HEK293 (cell line): Measurements from ENCODE around the gene SNX13.

ENCODE experiments used
- CTCF ChIA-PET: fragments of 350-600 bp; formaldehyde crosslinking; extraction: SDS; loops from one replicate; lab custom pipeline; 2021; ENCODE audit warnings: antibody characterized with exemption; lab: Yijun Ruan, JAX
- POLR2A ChIA-PET: fragments of 300-600 bp; formaldehyde crosslinking; extraction: SDS; loops from one replicate; lab custom pipeline; 2020; ENCODE audit warnings: antibody characterized with exemption, inconsistent platforms; lab: Yijun Ruan, JAX
- H3K27ac ChIP-seq: fragments of 200-500 bp; sonication (Bioruptor generic); 2 replicates; pipeline ENCODE4 v1.5.1; 2014; ENCODE audit warnings: low read depth, low read length, control low read depth, inconsistent platforms; ENCODE audit errors: extremely low read depth
- H3K36me3 ChIP-seq, 2 experiments: fragments of 200-500 bp in 1 of 2; sonication (Bioruptor generic) in 1 of 2; 1 replicate in 1 of 2; 2 replicates in 1 of 2; pipeline ENCODE4 v1.5.1; 2014 to 2017; ENCODE audit warnings: inconsistent platforms in 2 of 2, low read length in 2 of 2; ENCODE audit not compliant: control insufficient read depth in 2 of 2, insufficient read depth in 1 of 2
- H3K4me1 ChIP-seq: fragments of 200-500 bp; sonication (Bioruptor generic); 2 replicates; pipeline ENCODE4 v1.5.1; 2014; ENCODE audit warnings: mild to moderate bottlenecking, low read length, inconsistent platforms; ENCODE audit not compliant: control insufficient read depth, insufficient read depth
- H3K4me3 ChIP-seq: 2 replicates; pipeline ENCODE4 v1.5.1; 2011; ENCODE audit warnings: low read depth, mild to moderate bottlenecking, control low read depth, low read length, moderate library complexity
- H3K9me3 ChIP-seq: fragments of 200-500 bp; sonication (Bioruptor generic); 2 replicates; pipeline ENCODE4 v1.5.1; 2014; ENCODE audit warnings: low read depth, low read length, inconsistent platforms; ENCODE audit not compliant: control insufficient read depth, insufficient read depth
- GLIS1 ChIP-seq: fragments of 450-650 bp; formaldehyde crosslinking; IDR thresholded peaks from 2 replicates; pipeline ENCODE4 v1.5.1; 2016; ENCODE audit warnings: missing biosample characterization, missing genetic modification characterization
- KLF16 ChIP-seq: fragments of 450-650 bp; formaldehyde crosslinking; IDR thresholded peaks from 2 replicates; pipeline ENCODE4 v1.5.1; 2017; ENCODE audit warnings: missing biosample characterization, missing genetic modification characterization
- KLF9 ChIP-seq: fragments of 450-650 bp; formaldehyde crosslinking; IDR thresholded peaks from 2 replicates; pipeline ENCODE4 v1.5.1; 2016; ENCODE audit warnings: missing biosample characterization, missing genetic modification characterization, low read depth
- OVOL3 ChIP-seq: fragments of 450-650 bp; formaldehyde crosslinking; IDR thresholded peaks from 2 replicates; pipeline ENCODE4 v1.5.1; 2016; ENCODE audit warnings: missing biosample characterization, missing genetic modification characterization
- PRDM1 ChIP-seq: fragments of 450-650 bp; formaldehyde crosslinking; IDR thresholded peaks from 2 replicates; pipeline ENCODE4; 2016; ENCODE audit warnings: missing biosample characterization, missing genetic modification characterization
- ZBTB17 ChIP-seq: fragments of 450-650 bp; formaldehyde crosslinking; IDR thresholded peaks from 2 replicates; pipeline ENCODE4 v1.5.1; 2016; ENCODE audit warnings: missing biosample characterization, missing genetic modification characterization
- ZFHX2 ChIP-seq: fragments of 450-650 bp; formaldehyde crosslinking; conservative IDR thresholded peaks from 2 replicates; pipeline ENCODE4 v1.5.1; 2016; ENCODE audit warnings: missing biosample characterization, missing genetic modification characterization
- ZFP69B ChIP-seq: fragments of 450-650 bp; formaldehyde crosslinking; IDR thresholded peaks from 2 replicates; pipeline ENCODE4 v1.5.1; 2016; ENCODE audit warnings: missing biosample characterization, missing genetic modification characterization
- ZNF146 ChIP-seq: fragments of 450-650 bp; formaldehyde crosslinking; IDR thresholded peaks from 2 replicates; pipeline ENCODE4 v1.5.1; 2016; ENCODE audit warnings: missing biosample characterization, missing genetic modification characterization
- ZNF16 ChIP-seq: fragments of 450-650 bp; formaldehyde crosslinking; IDR thresholded peaks from 2 replicates; pipeline ENCODE4 v1.5.1; 2016; ENCODE audit warnings: low read depth, missing biosample characterization, missing genetic modification characterization
- ZNF24 ChIP-seq: fragments of 450-650 bp; formaldehyde crosslinking; IDR thresholded peaks from 2 replicates; pipeline ENCODE4 v1.5.1; 2016; ENCODE audit warnings: missing biosample characterization, missing genetic modification characterization
- ZNF302 ChIP-seq: fragments of 450-650 bp; formaldehyde crosslinking; IDR thresholded peaks from 2 replicates; pipeline ENCODE4 v1.5.1; 2016; ENCODE audit warnings: missing biosample characterization, missing genetic modification characterization, low read depth
- ZNF394 ChIP-seq: fragments of 450-650 bp; formaldehyde crosslinking; IDR thresholded peaks from 2 replicates; pipeline ENCODE4 v1.5.1; 2016; ENCODE audit warnings: missing biosample characterization, missing genetic modification characterization, mild to moderate bottlenecking, moderate library complexity, borderline replicate concordance
- ZNF473 ChIP-seq: fragments of 450-650 bp; formaldehyde crosslinking; IDR thresholded peaks from 2 replicates; pipeline ENCODE4 v1.5.1; 2017; ENCODE audit warnings: missing biosample characterization, missing genetic modification characterization
- ZNF501 ChIP-seq: fragments of 450-650 bp; formaldehyde crosslinking; IDR thresholded peaks from 2 replicates; pipeline ENCODE4 v1.5.1; 2016; ENCODE audit warnings: missing biosample characterization, missing genetic modification characterization
- ZNF626 ChIP-seq: fragments of 450-650 bp; sonication (Bioruptor Pico); formaldehyde crosslinking; IDR thresholded peaks from 2 replicates; pipeline ENCODE4 v1.5.1; 2018; ENCODE audit warnings: missing biosample characterization, missing genetic modification characterization, inconsistent platforms
- ZNF629 ChIP-seq: fragments of 450-650 bp; formaldehyde crosslinking; IDR thresholded peaks from 2 replicates; pipeline ENCODE4 v1.5.1; 2017; ENCODE audit warnings: missing biosample characterization, missing genetic modification characterization
- ZNF677 ChIP-seq: fragments of 450-650 bp; IDR thresholded peaks from 2 replicates; pipeline ENCODE4 v1.5.0; 2018; ENCODE audit warnings: missing biosample characterization, mild to moderate bottlenecking, missing genetic modification characterization, moderate library complexity
- ZNF843 ChIP-seq: fragments of 450-650 bp; formaldehyde crosslinking; IDR thresholded peaks from 2 replicates; pipeline ENCODE4 v1.5.1; 2016; ENCODE audit warnings: missing biosample characterization, missing genetic modification characterization
- ZXDB ChIP-seq: fragments of 450-650 bp; formaldehyde crosslinking; IDR thresholded peaks from 2 replicates; pipeline ENCODE4 v1.5.1; 2016; ENCODE audit warnings: missing biosample characterization, missing genetic modification characterization
- TF ChIP-seq, protein P1 (sequence below): sonication (generic); formaldehyde crosslinking; IDR thresholded peaks from 2 replicates; pipeline ENCODE4 v1.8.1; 2022; ENCODE audit warnings: mild to moderate bottlenecking, moderate library complexity, missing genetic modification reagents
- TF ChIP-seq, protein P2 (sequence below): fragments of 450-650 bp; formaldehyde crosslinking; conservative IDR thresholded peaks from 2 replicates; pipeline ENCODE4 v1.5.1; 2016; ENCODE audit warnings: low read depth, missing biosample characterization, missing genetic modification characterization
- TF ChIP-seq, protein P3 (sequence below): fragments of 450-650 bp; formaldehyde crosslinking; IDR thresholded peaks from 2 replicates; pipeline ENCODE4 v1.5.1; 2016; ENCODE audit warnings: missing biosample characterization, missing genetic modification characterization, borderline replicate concordance
- TF ChIP-seq, protein P4 (sequence below): fragments of 450-650 bp; formaldehyde crosslinking; IDR thresholded peaks from 2 replicates; pipeline ENCODE4 v1.5.1; 2016; ENCODE audit warnings: missing biosample characterization, missing genetic modification characterization

The SNX13 gene

DNA sequence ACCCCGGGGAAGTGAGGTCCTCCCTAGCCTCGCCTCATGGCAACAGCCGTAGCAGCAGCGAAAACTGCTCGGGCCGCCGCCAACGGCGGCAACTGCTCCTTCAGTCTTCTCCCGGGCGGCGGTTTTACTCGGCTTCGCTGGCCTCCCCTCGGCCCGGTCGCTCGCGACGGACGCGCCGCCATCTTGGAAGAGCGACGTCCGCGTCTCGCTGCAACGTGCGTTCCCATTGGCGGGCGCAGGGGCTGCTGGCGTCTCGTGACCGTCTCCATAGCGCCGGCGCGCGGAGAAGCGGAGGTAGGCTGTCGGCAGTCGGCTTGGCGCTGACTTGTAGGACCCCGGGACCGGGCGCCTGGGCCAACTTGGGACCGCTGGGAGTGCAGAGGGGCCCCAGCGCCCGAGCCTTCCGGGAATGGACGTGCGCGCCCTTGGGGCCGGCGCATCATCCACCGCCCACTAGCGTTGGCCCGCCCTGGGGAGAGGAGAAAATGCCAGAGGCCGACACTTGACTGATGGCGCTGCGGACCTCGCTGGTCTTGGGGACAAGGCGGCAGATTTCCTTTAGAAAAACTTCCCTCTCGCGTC, at the start of gene SNX13 (continued):
- TF ChIP-seq, protein P1, sequence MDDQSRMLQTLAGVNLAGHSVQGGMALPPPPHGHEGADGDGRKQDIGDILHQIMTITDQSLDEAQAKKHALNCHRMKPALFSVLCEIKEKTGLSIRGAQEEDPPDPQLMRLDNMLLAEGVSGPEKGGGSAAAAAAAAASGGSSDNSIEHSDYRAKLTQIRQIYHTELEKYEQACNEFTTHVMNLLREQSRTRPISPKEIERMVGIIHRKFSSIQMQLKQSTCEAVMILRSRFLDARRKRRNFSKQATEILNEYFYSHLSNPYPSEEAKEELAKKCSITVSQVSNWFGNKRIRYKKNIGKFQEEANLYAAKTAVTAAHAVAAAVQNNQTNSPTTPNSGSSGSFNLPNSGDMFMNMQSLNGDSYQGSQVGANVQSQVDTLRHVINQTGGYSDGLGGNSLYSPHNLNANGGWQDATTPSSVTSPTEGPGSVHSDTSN (CRISPR knock-in tag), result peak; percentile 60; the same call in 1 of the 2 replicates
- TF ChIP-seq KLF16 (tag by site-specific recombination) (no peak), ZBTB17 (tag by site-specific recombination) (peak; percentile 49), ZNF394 (tag by site-specific recombination) (peak; percentile 65; the same call in 1 of the 2 replicates), ZNF843 (no peak), ZNF629 (no peak), ZNF677 (tag by site-specific recombination) (no peak), OVOL3 (tag by site-specific recombination) (no peak), ZNF501 (tag by site-specific recombination) (0 out of 2 replicates have a peak, but pooled peaks have one; percentile 62), ZNF146 (no peak), KLF9 (no peak), ZNF473 (tag by site-specific recombination) (no peak), ZFP69B (tag by site-specific recombination) (peak; percentile 85), ZFHX2 (tag by site-specific recombination) (no peak; the same call in 1 of the 2 replicates), ZXDB (tag by site-specific recombination) (peak; percentile 26; the same call in 1 of the 2 replicates), ZNF16 (tag by site-specific recombination) (no peak)
- TF ChIP-seq, protein P2, sequence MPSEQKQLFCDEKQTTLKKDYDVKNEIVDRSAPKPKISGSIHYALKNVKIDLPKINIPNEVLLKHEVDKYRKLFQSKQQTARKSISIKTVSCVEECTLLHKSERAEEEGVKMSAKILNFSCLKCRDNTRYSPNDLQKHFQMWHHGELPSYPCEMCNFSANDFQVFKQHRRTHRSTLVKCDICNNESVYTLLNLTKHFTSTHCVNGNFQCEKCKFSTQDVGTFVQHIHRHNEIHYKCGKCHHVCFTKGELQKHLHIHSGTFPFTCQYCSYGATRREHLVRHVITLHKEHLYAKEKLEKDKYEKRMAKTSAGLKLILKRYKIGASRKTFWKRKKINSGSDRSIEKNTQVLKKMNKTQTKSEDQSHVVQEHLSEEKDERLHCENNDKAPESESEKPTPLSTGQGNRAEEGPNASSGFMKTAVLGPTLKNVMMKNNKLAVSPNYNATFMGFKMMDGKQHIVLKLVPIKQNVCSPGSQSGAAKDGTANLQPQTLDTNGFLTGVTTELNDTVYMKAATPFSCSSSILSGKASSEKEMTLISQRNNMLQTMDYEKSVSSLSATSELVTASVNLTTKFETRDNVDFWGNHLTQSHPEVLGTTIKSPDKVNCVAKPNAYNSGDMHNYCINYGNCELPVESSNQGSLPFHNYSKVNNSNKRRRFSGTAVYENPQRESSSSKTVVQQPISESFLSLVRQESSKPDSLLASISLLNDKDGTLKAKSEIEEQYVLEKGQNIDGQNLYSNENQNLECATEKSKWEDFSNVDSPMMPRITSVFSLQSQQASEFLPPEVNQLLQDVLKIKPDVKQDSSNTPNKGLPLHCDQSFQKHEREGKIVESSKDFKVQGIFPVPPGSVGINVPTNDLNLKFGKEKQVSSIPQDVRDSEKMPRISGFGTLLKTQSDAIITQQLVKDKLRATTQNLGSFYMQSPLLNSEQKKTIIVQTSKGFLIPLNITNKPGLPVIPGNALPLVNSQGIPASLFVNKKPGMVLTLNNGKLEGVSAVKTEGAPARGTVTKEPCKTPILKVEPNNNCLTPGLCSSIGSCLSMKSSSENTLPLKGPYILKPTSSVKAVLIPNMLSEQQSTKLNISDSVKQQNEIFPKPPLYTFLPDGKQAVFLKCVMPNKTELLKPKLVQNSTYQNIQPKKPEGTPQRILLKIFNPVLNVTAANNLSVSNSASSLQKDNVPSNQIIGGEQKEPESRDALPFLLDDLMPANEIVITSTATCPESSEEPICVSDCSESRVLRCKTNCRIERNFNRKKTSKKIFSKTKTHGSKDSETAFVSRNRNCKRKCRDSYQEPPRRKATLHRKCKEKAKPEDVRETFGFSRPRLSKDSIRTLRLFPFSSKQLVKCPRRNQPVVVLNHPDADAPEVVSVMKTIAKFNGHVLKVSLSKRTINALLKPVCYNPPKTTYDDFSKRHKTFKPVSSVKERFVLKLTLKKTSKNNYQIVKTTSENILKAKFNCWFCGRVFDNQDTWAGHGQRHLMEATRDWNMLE, result no peak

DNA sequence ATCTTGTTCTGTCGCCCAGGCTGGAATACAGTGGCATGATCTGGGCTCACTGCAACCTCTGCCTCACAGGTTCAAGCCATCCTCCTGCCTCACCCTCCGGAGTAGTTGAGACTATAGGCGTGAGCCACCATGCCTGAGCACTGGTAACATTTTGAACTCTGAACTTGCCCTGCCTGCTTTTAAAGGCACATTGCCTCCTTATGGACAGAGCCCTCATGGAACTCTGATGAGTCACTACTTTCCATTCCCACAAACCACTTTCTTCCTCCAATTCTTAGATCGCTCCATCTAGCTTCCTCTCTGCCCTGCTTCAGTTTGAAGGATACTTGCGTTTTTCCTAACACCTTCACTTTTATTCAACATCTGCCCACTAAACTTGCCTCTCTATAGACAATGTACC, 49.3 kb upstream of the SNX13 start:
- Histone ChIP-seq H3K27ac (no peak overlapping the region), H3K36me3 (no peaks in the 10 kb centered on the region), H3K9me3 (no peaks in the 10 kb centered on the region), H3K4me1 (no peaks in the 10 kb centered on the region), H3K4me3 (no peak overlapping the region)
- POLR2A ChIA-PET, result interaction anchor here (0.6 kb wide), 1 partner anchor 8 kb away, joined by 10 read pairs; no protein-coding TSS in a partner anchor
- TF ChIP-seq ZNF302 (no peak), PRDM1 (tag by site-specific recombination) (peak; percentile 46; the same call in 1 of the 2 replicates)
- CTCF ChIA-PET, result interaction anchor here (1.1 kb wide), 1 partner anchor 13 kb away, joined by 3 read pairs; no protein-coding TSS in a partner anchor

DNA sequence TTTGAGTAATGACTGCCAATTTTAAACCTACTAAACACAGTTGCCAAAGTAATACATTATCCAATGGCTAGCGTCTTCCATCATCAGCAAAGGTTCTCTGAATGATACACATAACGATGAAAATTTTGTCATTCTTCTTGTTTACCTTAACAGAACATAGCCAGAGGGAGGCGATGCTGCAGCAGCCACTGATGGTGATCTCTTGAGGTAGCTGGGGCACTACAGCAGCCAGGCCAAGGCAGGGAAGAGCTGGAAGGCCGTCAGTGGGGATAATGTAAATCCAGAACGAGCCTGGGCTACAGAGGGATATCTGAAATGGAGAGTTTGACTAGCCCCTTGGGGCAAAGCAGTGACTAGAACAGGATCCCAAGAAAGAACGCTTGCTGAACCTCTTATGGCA, 48.6 kb upstream of the SNX13 start:
- no peak overlapping the region for H3K27ac ChIP-seq
- H3K4me1 ChIP-seq, result no peaks in the 10 kb centered on the region
- CTCF ChIA-PET, result interaction anchor here (1.1 kb wide), 1 partner anchor 14 kb away, joined by 3 read pairs; no protein-coding TSS in a partner anchor
- no peaks in the 10 kb centered on the region for H3K9me3 ChIP-seq
- no peaks in the 10 kb centered on the region for H3K36me3 ChIP-seq
- no peak overlapping the region for H3K4me3 ChIP-seq
- POLR2A ChIA-PET, result no interaction called here
- no peak for TF ChIP-seq ZNF24 (tag by site-specific recombination)
- TF ChIP-seq ZNF626, result no peak
- TF ChIP-seq, protein P3, sequence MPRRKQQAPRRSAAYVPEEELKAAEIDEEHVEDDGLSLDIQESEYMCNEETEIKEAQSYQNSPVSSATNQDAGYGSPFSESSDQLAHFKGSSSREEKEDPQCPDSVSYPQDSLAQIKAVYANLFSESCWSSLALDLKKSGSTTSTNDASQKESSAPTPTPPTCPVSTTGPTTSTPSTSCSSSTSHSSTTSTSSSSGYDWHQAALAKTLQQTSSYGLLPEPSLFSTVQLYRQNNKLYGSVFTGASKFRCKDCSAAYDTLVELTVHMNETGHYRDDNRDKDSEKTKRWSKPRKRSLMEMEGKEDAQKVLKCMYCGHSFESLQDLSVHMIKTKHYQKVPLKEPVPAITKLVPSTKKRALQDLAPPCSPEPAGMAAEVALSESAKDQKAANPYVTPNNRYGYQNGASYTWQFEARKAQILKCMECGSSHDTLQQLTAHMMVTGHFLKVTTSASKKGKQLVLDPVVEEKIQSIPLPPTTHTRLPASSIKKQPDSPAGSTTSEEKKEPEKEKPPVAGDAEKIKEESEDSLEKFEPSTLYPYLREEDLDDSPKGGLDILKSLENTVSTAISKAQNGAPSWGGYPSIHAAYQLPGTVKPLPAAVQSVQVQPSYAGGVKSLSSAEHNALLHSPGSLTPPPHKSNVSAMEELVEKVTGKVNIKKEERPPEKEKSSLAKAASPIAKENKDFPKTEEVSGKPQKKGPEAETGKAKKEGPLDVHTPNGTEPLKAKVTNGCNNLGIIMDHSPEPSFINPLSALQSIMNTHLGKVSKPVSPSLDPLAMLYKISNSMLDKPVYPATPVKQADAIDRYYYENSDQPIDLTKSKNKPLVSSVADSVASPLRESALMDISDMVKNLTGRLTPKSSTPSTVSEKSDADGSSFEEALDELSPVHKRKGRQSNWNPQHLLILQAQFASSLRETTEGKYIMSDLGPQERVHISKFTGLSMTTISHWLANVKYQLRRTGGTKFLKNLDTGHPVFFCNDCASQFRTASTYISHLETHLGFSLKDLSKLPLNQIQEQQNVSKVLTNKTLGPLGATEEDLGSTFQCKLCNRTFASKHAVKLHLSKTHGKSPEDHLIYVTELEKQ, result no peak
- TF ChIP-seq, protein P4, sequence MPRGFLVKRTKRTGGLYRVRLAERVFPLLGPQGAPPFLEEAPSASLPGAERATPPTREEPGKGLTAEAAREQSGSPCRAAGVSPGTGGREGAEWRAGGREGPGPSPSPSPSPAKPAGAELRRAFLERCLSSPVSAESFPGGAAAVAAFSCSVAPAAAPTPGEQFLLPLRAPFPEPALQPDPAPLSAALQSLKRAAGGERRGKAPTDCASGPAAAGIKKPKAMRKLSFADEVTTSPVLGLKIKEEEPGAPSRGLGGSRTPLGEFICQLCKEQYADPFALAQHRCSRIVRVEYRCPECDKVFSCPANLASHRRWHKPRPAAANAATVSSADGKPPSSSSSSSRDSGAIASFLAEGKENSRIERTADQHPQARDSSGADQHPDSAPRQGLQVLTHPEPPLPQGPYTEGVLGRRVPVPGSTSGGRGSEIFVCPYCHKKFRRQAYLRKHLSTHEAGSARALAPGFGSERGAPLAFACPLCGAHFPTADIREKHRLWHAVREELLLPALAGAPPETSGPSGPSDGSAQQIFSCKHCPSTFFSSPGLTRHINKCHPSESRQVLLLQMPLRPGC (tag by site-specific recombination), result no peak
- no peak for TF ChIP-seq KLF9
- no peak for TF ChIP-seq GLIS1 (tag by site-specific recombination)
